Thyroid gland (tissue), 4 donors: Measurements from ENCODE around the gene CINP.

Source experiments
- CTCF ChIP-seq, 6 experiments: fragments of 200-600 bp in 3 of 6; fragments of 450-650 bp in 3 of 6; sonication (generic) in 3 of 6; IDR thresholded peaks; one replicate each; pipeline ENCODE4 v1.5.1; 2016 to 2019; ENCODE audit warnings: antibody characterized with exemption in 6 of 6, mild to moderate bottlenecking in 2 of 6, inconsistent platforms in 1 of 6, moderate library complexity in 1 of 6
- POLR2A ChIP-seq, 2 donors: fragments of 450-650 bp; IDR thresholded peaks; one replicate each; pipeline ENCODE4 v1.6.1; 2017; ENCODE audit warnings: antibody characterized with exemption in 2 of 2, mild to moderate bottlenecking in 2 of 2, moderate library complexity in 1 of 2

GRCh38 chr14:102320033-102320660, 42.5 kb downstream of the CINP start:
- TF ChIP-seq CTCF (IDR thresholded peaks at IDR 0.05) = no peak
- no peak for TF ChIP-seq POLR2A (IDR thresholded peaks at IDR 0.05)
